ENCODE measurements around the gene RDX.
"Not testable (repeated sequence)": the region's sequence is repeated elsewhere in the genome, so short reads cannot be mapped to it uniquely, and the experiment has no call there.

RDX gene

DNA sequence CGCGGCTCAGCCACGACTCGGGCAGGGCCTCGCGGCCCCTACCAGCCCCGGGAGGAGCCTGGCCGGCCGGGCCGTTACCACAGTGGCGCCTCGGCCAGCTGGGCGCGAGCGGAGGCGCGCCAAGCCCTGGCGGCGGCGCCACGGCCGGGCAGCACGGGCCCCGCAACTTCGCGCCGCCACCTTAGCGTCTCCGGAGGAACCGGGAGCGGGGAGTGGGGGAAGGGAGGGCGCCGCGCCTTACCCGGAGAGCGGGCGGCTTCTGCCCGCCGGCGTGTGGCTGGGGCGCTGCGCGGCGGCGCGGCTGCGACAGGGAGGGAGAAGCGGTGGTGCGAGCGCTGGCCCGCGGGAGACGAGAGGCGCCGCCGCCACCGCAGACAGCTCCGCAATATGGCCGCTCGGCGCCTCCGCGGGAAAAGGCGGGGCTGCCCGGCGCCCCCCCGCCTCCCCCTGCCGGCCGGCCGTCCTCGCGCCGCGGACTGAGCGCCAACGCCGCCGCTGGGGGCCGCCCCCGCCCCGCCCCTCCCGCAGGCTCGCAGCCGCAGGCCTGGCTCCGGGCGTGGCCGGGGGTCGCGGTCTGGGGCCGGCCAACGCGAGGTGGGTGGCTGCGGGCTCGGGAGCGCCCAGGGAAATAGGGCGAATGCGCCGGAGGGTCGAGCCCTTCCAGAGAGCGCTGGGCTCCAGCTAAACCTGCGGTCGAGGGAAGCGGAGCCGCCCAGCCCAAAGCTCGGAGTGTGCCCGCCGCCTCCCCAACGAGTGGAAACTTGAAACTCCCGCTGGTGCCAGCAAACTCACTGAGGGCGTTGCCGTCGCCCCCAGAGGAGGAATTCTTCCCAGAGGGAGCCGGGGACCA, at the start of gene RDX:
Gene RDX, minus strand, starts transcription at position 389 of the 850 bp plus-strand sequence. CDS start 16,922 bp downstream, outside the sequence.
- no peak for DNase-seq (ENCODE audit: low read depth, low spot score)

DNA sequence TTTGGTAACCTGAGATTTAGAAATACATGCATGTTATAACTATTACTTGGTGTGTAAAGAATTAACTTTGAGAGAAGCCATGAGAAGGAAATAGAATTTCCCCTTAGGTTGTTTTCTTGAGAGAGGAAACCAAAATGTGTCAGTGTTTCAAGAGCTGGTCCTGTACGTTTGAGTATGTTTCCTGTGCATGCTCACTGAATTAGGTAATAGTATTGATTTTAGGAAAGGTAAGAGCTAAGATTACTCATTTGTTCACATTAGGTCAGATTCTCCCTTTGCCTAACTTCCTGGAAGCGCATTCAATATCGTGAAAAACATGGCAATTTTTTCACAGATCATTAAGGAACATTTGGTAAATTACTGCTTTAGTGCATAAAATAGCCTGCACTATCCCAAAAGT, 49.3 kb upstream of the RDX start:
- DNase-seq (ENCODE audit: low read depth, low spot score): no peak

DNA sequence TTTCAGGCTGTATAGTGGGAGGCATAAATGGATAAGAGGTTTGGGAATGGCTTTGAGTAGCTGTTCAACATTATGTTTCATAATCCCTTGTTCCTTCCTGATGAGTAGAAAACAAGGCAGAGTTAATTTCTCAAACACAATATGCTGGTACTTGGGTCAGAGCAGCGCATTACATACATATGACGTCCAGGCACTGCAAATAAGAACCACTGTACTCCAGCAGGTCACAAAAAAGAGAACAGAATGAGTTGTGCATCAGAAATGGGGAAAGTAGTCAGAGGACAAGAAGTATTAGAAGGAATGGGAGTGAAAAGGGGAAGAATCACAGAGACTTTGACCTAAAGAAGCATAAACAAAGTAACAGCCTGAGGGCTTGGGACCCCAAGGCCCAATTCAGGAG, 44.0 kb upstream of the RDX start:
- DNase-seq (ENCODE audit: low read depth, low spot score): no peak

DNA sequence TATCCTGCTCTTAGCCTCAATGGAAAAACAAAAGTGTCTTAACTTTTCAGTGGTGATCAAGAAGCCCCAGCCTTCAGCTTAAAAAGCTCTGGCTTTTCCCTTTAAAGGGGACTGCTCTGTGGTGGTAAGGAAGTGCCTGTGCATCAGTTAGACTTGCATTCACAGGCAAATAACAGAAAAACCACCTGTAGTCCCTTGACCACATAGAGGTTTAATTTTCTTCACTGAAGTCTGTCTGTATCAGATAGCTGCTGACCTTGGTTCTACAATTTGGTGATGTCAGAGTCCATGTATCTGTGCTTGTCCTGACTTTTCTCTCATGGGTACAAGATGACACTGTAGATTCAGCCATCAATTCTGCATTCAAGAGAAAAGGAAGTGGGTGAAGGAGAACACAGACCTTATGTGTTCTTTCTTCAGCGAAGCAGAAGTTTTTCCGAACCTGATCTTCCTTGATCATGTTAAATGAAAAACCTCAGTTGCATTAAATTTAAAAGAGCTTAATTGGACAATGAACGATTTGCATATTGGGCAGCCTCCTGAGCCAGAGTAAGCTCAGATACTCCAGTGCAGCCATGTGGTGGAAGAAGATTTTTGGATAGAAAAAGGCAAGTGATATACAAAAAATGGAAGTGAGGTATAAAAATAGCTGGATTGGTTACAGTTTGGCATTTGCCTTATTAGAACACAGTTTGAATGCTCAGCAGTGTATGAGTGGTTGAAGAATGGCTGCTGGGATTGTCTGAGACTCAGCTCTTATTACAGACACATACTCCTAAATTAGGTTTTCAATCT, 43.2 kb upstream of the RDX start:
- no peak for DNase-seq (ENCODE audit: low read depth, low spot score)

DNA sequence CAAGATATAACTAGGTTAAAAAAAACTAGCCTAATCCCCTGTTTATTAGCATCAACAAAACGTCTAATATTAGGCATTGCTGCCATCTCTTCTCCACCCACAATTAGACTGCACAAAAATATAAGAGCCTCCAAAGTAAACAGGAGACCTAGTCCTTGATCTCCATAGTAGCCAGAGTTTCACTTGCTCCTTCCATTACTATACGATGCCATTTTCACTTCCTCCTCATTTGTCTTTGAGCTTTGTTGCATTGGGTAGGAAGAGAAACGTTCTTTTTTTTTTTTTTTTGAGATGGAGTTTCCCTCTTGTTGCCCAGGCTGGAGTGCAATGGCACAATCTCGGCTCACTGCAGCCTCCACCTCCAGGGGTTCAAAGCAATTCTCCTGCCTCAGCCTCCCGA, 42.3 kb upstream of the RDX start:
- no peak for DNase-seq (ENCODE audit: low read depth, low spot score)

DNA sequence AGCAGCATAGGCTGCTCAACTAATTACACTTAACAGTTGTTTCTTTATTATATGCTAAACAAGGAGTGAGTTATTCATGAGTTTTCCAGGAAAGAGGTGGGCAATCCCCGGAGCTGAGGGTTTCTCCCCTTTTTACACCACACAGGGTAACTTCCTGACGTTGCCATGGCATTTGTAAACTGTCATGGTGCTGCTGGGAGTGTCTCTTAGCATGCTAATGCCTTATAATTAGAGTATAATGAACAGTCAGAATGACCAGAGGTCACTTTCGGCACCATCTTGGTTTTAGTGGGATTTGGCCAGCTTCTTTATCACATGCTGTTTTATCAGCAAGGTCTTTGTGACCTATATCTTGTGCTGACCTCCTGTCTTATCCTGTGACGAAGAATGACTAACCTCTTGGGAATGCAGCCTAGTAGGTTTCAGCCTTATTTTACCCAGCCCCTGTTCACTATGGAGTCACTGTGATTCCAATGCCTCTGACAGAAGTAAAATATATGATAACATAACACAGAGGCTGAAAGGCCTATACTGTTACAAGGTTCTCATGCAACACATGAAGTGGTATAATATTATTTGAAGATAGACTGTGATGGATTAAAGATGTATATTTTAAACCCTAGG, 41.3 kb upstream of the RDX start:
- DNase-seq (ENCODE audit: low read depth, low spot score): no peak

DNA sequence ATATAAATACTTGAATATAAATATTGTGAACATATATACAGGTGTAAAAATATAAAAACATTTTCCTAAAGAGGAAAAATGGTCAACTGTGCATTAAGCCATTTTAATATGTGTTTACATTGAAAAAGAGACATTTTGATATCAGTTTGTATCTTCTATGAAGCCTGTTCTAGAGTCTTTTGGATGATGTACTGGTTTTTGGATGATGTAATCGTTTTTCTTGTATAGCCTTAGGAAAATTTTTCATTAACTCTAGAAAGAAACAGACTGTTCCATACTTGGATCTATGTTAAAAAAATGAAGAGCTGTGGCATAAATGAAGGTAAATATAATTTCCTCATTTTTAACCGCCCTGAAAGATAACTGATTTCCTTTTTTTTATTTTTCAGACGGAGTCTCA, 39.6 kb upstream of the RDX start:
- DNase-seq (ENCODE audit: low read depth, low spot score): no peak

DNA sequence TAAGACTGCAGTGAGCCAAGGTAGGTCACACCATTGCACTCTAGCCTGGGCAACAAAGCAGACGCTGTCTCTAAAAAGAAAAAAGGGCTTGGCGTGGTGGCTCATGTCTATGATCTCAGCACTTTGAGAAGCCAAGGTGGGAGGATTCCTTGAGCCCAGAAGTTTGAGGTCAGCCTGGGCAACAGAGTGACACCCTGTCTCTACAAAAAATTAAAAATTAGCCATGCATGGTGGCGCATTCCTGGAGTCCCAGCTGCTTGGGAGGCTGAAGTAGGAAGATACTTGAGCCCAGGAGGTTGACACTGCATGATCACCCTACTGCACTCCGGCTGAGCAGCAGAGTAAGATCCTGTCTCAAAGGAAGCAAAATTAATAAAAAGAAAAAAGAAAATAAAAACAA, 38.9 kb upstream of the RDX start:
- no peak for DNase-seq (ENCODE audit: low read depth, low spot score)

DNA sequence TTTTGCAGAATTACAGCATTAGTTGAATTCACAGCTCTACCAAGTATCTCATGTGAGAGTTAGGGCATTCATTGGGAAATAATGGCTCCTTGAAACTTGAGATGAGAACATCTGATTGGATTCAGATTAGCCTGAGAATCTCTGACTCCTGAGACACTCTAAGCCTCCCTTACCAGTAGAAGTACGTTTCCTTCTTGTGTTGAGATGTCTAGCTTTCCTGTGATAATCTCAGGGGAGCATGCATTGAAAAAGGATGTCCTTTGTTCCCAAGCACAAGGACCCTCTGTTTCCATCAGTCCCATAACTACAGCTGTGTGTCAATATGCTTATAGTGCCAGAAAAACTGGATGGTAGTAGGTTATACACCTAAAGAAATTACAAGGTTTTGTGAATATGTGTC, 35.2 kb upstream of the RDX start:
- DNase-seq (ENCODE audit: low read depth, low spot score): no peak

DNA sequence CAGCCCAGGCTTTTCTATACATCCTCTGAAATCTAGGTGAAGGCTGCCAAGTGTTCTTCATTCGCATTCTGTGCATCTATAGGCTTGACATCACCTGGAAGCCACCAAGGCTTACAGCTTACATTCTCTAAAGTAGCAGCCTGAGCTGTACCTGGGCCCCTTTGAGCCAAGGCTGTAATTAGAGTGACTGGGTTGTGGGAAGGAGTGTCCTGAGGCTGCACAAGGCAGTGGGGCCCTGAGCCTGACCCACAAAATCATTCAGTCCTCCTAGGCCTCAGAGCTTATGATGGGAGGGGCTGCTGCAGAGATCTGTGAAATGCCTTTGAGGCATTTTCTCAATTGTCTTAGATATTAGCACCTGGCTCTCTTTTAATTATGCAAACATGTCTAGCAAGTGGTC, 33.0 kb upstream of the RDX start:
- no peak for DNase-seq (ENCODE audit: low read depth, low spot score)

DNA sequence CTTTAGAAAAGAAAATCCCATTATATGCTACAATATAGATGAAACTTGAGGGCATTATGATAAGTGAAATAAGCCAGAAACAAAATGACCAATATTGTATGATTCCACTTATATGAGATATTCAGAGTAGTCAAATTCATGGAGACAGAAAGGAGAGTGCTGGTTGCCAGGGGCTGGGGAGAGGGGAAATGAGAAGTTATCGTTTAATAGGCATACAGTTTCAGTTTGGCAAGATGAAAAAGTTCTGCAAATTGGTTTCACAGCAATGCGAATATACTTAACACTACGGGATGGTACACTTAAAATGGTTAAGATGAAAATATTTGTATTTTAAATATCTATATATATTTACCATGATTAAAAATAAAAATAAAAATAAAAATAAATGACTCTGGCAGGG, 31.1 kb upstream of the RDX start:
- DNase-seq (ENCODE audit: low read depth, low spot score): no peak

DNA sequence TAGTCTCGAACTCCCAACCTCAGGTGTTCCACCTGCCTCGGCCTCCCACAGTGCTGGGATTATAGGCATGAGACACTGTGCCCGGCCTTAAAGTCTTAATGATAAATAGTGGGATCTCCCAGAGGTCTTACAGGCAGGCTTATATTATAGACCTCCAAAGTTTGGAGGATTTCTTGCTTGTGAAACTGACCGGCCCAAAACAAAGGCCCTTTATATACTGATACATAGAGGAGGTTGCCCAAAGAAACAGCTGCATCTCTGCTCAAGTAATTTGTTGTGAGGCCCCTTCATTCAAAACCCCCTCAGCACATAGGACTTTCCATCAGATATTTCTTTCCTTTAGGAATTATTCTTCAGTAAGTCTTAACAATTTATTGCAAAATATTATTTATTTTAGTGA, 27.4 kb upstream of the RDX start:
- no peak for DNase-seq (ENCODE audit: low read depth, low spot score)

DNA sequence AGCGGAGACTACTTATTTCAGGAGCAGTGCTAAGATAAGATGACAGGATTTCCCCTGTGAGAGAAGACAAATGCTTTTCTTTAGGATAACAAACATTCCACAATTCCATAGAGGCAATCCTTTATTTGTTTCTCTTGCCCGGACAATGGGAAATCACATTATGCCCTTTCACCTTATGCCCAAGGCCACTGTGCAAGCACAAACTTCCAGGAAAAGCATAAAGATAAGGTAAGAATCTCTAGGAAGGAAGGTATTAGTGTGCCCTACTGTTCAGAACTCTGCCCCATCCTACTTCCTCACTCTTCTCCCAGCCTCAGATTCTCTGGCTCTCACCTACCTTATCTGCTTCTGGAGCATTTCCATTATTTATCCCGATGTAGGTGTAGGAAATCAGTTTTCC, 23.1 kb upstream of the RDX start:
- DNase-seq (ENCODE audit: low read depth, low spot score): no peak

DNA sequence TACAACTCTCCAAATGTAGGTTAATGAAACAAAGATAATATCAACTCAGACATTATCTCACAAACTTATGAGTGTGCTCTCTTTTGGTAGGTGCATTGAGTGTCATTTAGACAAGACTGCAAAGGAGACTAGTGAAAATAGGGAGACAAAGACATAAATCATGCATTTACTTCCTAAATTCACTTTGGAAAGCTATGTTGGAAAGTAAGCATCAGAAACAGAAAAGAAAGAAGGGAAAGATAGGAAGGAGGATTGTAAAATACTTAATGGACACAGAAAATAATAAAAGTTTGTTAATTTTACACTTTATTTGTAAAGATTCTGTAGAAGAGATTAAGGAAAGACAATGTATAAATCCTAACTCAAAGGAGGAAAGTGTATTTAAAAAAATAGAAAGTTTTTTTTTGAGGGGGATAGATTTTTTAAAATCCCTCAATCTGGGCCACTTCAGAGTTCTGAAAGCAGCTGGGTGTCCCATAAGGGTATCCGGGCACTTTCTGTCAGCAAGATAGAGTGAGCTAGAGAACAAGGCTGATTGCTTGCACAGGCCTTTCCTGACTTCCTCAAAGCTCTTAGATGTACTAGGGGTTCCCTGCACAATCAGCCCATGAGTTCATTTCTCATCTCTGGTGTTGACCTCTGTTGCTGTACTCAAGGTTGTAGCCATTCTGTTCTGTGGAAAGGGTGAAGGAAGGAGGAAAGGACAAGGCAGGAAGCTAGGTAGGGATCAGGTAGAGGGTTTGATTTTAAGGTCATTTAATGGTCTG, 22.4 kb upstream of the RDX start:
- DNase-seq (ENCODE audit: low read depth, low spot score): no peak

DNA sequence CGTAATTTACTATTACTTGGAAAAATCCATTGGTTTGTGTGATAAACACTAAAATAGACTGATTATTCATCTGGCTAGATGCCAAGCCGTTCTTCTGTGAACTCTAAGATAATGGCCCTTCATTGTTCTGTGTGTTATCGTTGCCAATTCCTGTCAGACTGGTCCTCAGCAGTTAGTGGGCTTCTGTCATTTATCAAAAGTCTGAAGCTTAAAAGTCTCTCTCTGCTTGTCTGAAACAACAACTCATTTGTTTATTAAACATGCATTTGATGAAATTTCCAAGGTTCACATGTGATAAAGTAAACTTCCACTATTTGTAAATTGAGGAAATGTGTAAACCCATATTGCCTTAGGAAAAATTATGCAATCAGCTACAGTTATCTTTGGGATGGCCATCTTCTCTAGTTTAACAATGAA, 21.1 kb upstream of the RDX start:
- no peak for DNase-seq (ENCODE audit: low read depth, low spot score)

DNA sequence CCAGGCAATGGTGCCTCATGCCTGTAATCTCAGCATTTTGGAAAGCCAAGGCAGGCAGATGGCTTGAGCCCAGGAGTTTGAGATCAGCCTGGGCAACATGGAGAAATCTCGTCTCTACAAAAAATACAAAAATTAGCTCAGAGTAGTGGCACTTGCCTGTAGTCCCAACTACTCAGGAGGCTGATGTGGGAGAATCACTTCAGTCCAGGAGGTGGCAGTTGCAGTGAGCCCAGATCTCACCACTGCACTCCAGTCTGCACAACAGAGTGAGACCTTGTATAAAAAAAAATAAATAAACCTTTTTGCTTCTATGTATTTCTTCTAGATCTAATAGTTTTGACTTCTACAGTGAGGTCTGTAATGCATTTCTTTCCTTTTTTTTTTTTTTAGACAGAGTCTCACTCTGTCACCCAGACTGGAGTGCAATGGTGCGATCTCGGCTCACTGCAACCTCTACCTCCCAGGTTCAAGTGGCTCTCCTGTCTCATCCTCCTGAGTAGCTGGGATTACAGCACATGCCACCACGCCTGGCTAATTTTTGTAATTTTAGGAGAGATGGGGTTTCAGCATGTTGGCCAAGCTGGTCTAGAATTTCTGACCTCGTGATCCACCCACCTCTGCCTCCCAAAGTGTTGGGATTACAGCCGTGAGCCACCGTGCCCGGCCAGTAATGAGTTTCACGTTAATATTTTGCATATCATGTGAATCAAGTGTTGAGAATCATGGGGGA, 18.1 kb upstream of the RDX start:
- no peak for DNase-seq (ENCODE audit: low read depth, low spot score)

DNA sequence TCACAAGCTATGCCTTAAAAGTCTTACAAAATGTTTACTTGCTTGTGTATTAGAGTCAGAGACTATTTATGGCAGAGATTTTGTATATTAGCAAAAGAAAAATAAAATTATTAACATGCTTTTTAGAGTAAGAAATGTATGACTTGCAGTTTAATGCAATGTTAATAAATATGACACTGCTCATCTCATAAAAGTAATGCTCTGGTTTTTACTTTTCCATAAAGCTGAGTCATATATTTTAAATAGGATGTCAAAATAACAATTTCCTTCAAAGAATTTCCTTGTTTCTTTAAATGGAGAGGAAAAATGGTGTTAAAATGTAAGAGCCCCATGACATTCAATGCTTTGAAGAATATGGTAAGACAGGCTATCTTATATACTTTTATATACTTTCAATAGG, 16.3 kb upstream of the RDX start:
- no peak for DNase-seq (ENCODE audit: low read depth, low spot score)

DNA sequence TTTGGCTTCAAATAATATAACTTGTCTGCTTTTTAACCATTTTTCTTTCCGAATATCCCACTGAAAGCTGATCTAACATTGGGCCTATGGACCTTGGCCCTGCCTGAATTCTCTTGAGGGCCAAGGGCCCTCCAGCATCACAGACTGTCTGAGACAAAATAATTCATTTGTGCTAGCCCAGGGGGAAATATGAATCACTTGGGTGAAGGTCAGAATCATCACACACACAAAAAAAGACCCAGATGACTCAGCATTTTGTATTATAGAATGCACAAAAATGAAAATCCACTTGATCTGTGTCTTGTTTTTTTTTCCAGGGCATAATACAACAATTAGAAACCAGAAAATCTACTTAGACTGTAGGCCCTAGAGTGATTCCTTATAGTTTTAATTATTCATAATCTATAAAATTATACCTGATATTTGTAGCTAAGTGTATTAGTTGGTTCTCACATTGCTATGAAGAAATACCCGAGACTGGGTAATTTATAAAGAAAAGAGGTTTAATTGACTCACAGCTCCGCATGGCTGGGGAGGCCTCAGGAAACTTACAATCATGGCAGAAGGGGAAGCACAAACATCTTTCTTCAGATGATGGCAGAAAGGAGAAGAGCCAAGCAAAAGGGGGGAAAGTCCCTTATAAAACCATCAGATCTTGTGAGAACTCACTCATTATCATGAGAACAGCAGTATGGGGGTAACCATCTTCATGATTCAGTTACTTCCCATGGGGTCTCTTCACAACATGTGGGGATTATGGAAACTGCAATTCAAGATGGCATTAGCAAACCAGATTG, 15.6 kb upstream of the RDX start:
- peak; percentile 46 for DNase-seq (ENCODE audit: low read depth, low spot score)

DNA sequence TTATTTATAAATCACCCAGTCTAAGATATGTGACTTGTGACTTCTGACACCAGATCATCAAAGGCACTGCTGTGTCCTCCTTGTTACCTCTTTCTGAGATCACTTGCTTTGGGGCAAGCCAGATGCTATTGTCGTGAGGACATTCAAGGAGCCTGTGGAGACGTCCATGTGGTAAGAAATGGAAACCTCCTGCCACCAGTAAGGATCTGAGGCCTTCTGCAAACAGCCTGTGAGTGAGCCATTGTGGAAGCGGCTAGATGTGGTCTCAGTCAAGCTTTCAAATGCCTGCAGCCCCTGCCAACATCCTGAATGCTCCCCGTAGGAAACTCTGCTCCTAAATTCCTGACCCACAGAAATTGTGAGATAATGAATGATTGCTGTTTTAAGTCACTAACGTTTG, 11.7 kb upstream of the RDX start:
- no peak for DNase-seq (ENCODE audit: low read depth, low spot score)

DNA sequence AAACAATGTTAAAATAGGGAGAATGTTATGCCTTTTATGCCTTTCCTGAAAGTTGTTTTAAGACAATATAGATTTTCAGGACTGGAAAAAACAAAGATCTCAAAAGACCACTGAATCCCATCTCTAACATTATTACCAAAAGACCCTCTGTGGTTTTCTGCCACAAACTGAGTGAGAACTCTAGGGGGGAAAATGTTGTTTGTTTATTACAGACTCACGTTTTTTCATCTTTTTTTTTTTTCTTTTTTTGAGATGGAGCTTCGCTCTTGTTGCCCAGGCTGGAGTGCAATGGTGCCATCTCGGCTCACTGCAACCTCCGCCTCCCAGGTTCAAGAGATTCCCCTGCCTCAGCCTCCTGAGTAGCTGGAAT, 9.6 kb upstream of the RDX start:
- DNase-seq (ENCODE audit: low read depth, low spot score): not testable (repeated sequence)
